NCI-H524 (cell line): ENCODE data around the gene TSPAN16.

Experiments used
- DNase-seq, 2 experiments: peaks; one replicate each; lab custom pipeline; 2025; lab: John Stamatoyannopoulos, UW

The TSPAN16 gene

GRCh38 chr19:11268783-11269267, 27.1 kb upstream of the TSPAN16 start:
- no peak for DNase-seq

- DNase-seq, result no peak
Measured at GRCh38 chr19:11269408-11269807, 26.6 kb upstream of the TSPAN16 start.

GRCh38 chr19:11273296-11273695, 22.7 kb upstream of the TSPAN16 start:
- no peak for DNase-seq

- no peak for DNase-seq
Measured at GRCh38 chr19:11273989-11274388, 22.0 kb upstream of the TSPAN16 start.

GRCh38 chr19:11274533-11275086, 21.4 kb upstream of the TSPAN16 start:
- no peak for DNase-seq

GRCh38 chr19:11278670-11279069, 17.3 kb upstream of the TSPAN16 start:
- no peak for DNase-seq

- DNase-seq, result no peak
Measured at GRCh38 chr19:11279505-11280236, 16.3 kb upstream of the TSPAN16 start.

GRCh38 chr19:11281356-11282049, 14.5 kb upstream of the TSPAN16 start:
- peak; percentile 27 to 46 for DNase-seq

- no peak for DNase-seq
Measured at GRCh38 chr19:11284515-11284914, 11.4 kb upstream of the TSPAN16 start.

GRCh38 chr19:11286312-11286974, 9.5 kb upstream of the TSPAN16 start:
- DNase-seq, result no peak

GRCh38 chr19:11288349-11288748, 7.6 kb upstream of the TSPAN16 start:
- DNase-seq, result no peak

- no peak for DNase-seq
Measured at GRCh38 chr19:11290256-11290655, 5.7 kb upstream of the TSPAN16 start.

- no peak for DNase-seq
Measured at GRCh38 chr19:11291415-11291814, 4.5 kb upstream of the TSPAN16 start.

- no peak for DNase-seq
Measured at GRCh38 chr19:11291991-11292390, 4.0 kb upstream of the TSPAN16 start.

GRCh38 chr19:11293433-11294389, 2.2 kb upstream of the TSPAN16 start:
- DNase-seq, result peak; percentile 82 to 92

GRCh38 chr19:11295180-11295579, 780 bp upstream of the TSPAN16 start:
- DNase-seq, result no peak

- DNase-seq, result no peak
Measured at GRCh38 chr19:11296264-11296663, 304 bp downstream of the TSPAN16 start.

GRCh38 chr19:11299946-11300810, 4.2 kb downstream of the TSPAN16 start:
- DNase-seq, result peak in 1 of 2 experiments; percentile 15

GRCh38 chr19:11300811-11301120, 4.8 kb downstream of the TSPAN16 start:
- DNase-seq, result no peak

- DNase-seq, result no peak
Measured at GRCh38 chr19:11304936-11305335, 9.0 kb downstream of the TSPAN16 start.

- no peak for DNase-seq
Measured at GRCh38 chr19:11306337-11306736, 10.4 kb downstream of the TSPAN16 start.
